SK-N-SH (cell line): Measurements from ENCODE around the gene IL31RA. TPM values are rescaled to one million over a fixed set of nuclear protein-coding genes. Genes with fewer than 3 reads are reported as not detected.

Experiments
- CTCF ChIA-PET: fragments of 300-600, 350-600 bp; formaldehyde crosslinking; extraction: SDS; loops from one replicate; lab custom pipeline; 2021; lab: Yijun Ruan, JAX
- POLR2A ChIA-PET: fragments of 350-600 bp; sonication (Branson Sonifier 250); formaldehyde crosslinking; extraction: SDS; loops from one replicate; lab custom pipeline; 2020; ENCODE audit warnings: antibody characterized with exemption, inconsistent platforms; lab: Yijun Ruan, JAX
- DNase-seq: peaks from one replicate; pipeline ENCODE4 v3.0.0; 2012
- H2AFZ ChIP-seq: fragments of 200-600 bp; sonication (generic); 2 replicates; pipeline ENCODE4 v1.8.1; 2016; ENCODE audit warnings: antibody characterized with exemption, mild to moderate bottlenecking, low read depth
- H3F3A ChIP-seq: fragments of 200-600 bp; sonication (generic); replicated peaks from 2 replicates; pipeline ENCODE3; 2016; ENCODE audit warnings: antibody characterized with exemption, mild to moderate bottlenecking; ENCODE audit not compliant: insufficient read depth
- H3K27ac ChIP-seq, 2 experiments: fragments of 200-500 bp in 1 of 2; fragments of 200-600 bp in 1 of 2; sonication (Bioruptor generic) in 1 of 2; sonication (generic), shearing (Covaris generic) in 1 of 2; 2 replicates each; pipeline versions ENCODE4 v1.5.1 to v1.6.1; 2014 to 2016; ENCODE audit warnings: low read depth in 2 of 2, inconsistent platforms in 1 of 2, low read length in 1 of 2, mild to moderate bottlenecking in 1 of 2, mixed read lengths in 1 of 2
- H3K27me3 ChIP-seq: fragments of 200-600 bp; sonication (generic), shearing (Covaris generic); 2 replicates; pipeline ENCODE4 v1.6.1; 2016; ENCODE audit warnings: mixed run types; ENCODE audit not compliant: insufficient read depth
- H3K36me3 ChIP-seq, 2 experiments: fragments of 200-500 bp in 1 of 2; fragments of 200-600 bp in 1 of 2; sonication (Bioruptor generic) in 1 of 2; sonication (generic) in 1 of 2; replicated peaks in 1 of 2; 2 replicates each; pipeline versions ENCODE3 to v1.5.1; 2014 to 2016; ENCODE audit warnings: low read length in 1 of 2, mild to moderate bottlenecking in 1 of 2; ENCODE audit not compliant: insufficient read depth in 2 of 2, control insufficient read depth in 1 of 2
- H3K4me1 ChIP-seq, 2 experiments: fragments of 200-500 bp in 1 of 2; fragments of 200-600 bp in 1 of 2; sonication (Bioruptor generic) in 1 of 2; sonication (generic), shearing (Covaris generic) in 1 of 2; 2 replicates each; pipeline versions ENCODE4 v1.5.1 to v1.6.1; 2014 to 2016; ENCODE audit warnings: low read depth in 1 of 2, low read length in 1 of 2, mixed run types in 1 of 2; ENCODE audit not compliant: insufficient read depth in 2 of 2, control insufficient read depth in 1 of 2
- H3K4me2 ChIP-seq: fragments of 200-600 bp; sonication (generic), shearing (Covaris generic); 2 replicates; pipeline ENCODE4 v1.6.1; 2017; ENCODE audit warnings: mixed run types
- H3K4me3 ChIP-seq, 2 experiments: fragments of 200-500 bp in 1 of 2; fragments of 200-600 bp in 1 of 2; sonication (Bioruptor generic) in 1 of 2; sonication (generic), shearing (Covaris generic) in 1 of 2; 2 replicates each; pipeline versions ENCODE4 v1.5.1 to v1.8.1; 2014 to 2016; ENCODE audit warnings: low read depth in 2 of 2, inconsistent platforms in 1 of 2, low read length in 1 of 2, mild to moderate bottlenecking in 1 of 2, mixed read lengths in 1 of 2, moderate library complexity in 1 of 2
- H3K79me2 ChIP-seq: fragments of 200-600 bp; sonication (generic); 2 replicates; pipeline ENCODE4 v1.8.1; 2017; ENCODE audit warnings: mild to moderate bottlenecking; ENCODE audit not compliant: insufficient read depth
- H3K9ac ChIP-seq: fragments of 200-600 bp; sonication (generic); 2 replicates; pipeline ENCODE4 v1.6.1; 2017; ENCODE audit warnings: mixed run types
- H3K9me2 ChIP-seq: fragments of 200-600 bp; sonication (generic); 2 replicates; pipeline ENCODE4 v1.6.1; 2017; ENCODE audit warnings: mixed run types
- H3K9me3 ChIP-seq: fragments of 200-600 bp; sonication (generic); 2 replicates; pipeline ENCODE4 v1.6.1; 2017; ENCODE audit warnings: mixed run types, mild to moderate bottlenecking, moderate library complexity
- H4K20me1 ChIP-seq: fragments of 200-600 bp; sonication (generic); 2 replicates; pipeline ENCODE4 v1.6.1; 2017; ENCODE audit warnings: mild to moderate bottlenecking, mixed run types; ENCODE audit not compliant: insufficient read depth
- CTCF ChIP-seq: fragments of 200-600 bp; sonication (generic); IDR thresholded peaks from 2 replicates; pipeline ENCODE4 v1.6.1; 2017; ENCODE audit warnings: antibody characterized with exemption, mild to moderate bottlenecking, moderate library complexity
- IRF3 ChIP-seq: fragments of 150-350 bp; IDR thresholded peaks from 2 replicates; pipeline ENCODE4 v1.6.1; 2016; ENCODE audit warnings: mild to moderate bottlenecking, low read depth, low read length
- JUND ChIP-seq: IDR thresholded peaks from 2 replicates; pipeline ENCODE4 v1.4.0; 2012
- MAX ChIP-seq: IDR thresholded peaks from 2 replicates; pipeline ENCODE4 v1.4.0; 2012; ENCODE audit warnings: low read depth
- MEF2A ChIP-seq: IDR thresholded peaks from 2 replicates; pipeline ENCODE4 v1.4.0; 2012; ENCODE audit warnings: low read depth, borderline replicate concordance
- NRF1 ChIP-seq: IDR thresholded peaks from 2 replicates; pipeline ENCODE4 v1.6.1; 2012; ENCODE audit warnings: low read depth, mild to moderate bottlenecking, low read length
- POLR2AphosphoS5 ChIP-seq: IDR thresholded peaks from 2 replicates; pipeline ENCODE4 v1.6.1; 2012; ENCODE audit warnings: low read depth, low read length
- RCOR1 ChIP-seq: fragments of 150-350 bp; IDR thresholded peaks from 2 replicates; pipeline ENCODE4 v1.6.1; 2017; ENCODE audit warnings: antibody characterized with exemption, low read length
- REST ChIP-seq: IDR thresholded peaks from 2 replicates; pipeline ENCODE4 v1.6.1; 2012; ENCODE audit warnings: mild to moderate bottlenecking, low read depth, low read length, moderate library complexity
- SMC3 ChIP-seq: IDR thresholded peaks from 2 replicates; pipeline ENCODE4 v1.6.1; 2012; ENCODE audit warnings: low read depth, low read length, improper control_type of control experiment
- TAF1 ChIP-seq: IDR thresholded peaks from 2 replicates; pipeline ENCODE4 v1.6.1; 2012; ENCODE audit warnings: low read depth, mild to moderate bottlenecking, low read length, moderate library complexity, borderline replicate concordance
- TEAD4 ChIP-seq: IDR thresholded peaks from 2 replicates; pipeline ENCODE4 v1.4.0; 2012; ENCODE audit warnings: mild to moderate bottlenecking, borderline replicate concordance; ENCODE audit not compliant: insufficient read depth
- USF1 ChIP-seq: IDR thresholded peaks from 2 replicates; pipeline ENCODE4 v1.4.0; 2012; ENCODE audit warnings: low read depth, borderline replicate concordance
- ZBTB33 ChIP-seq: IDR thresholded peaks from 2 replicates; pipeline ENCODE4 v1.4.0; 2012; ENCODE audit warnings: low read depth, borderline replicate concordance
- polyA plus RNA-seq, 3 experiments: library from polyadenylated mRNA; depleted of rRNA; stranded (reverse); fragments of >200 nt; gene quantifications; 2 replicates each; pipeline ENCODE4 v1.2.3, GENCODE V29; 2012

Gene IL31RA
- polyA plus RNA-seq, 1 of the 3 experiments (the other 2 are of a cell fraction) = 0.20 TPM

- Histone ChIP-seq H3K36me3 (no peaks in the 10 kb centered on the region), H2AFZ (no peak overlapping the region), H3K4me1 (no peaks in the 10 kb centered on the region), H3K9me3 (no peaks in the 10 kb centered on the region; the same call in 1 of the 2 replicates), H3K9me2 (no peaks in the 10 kb centered on the region), H3K27ac (no peak overlapping the region), H3F3A (no peaks in the 10 kb centered on the region), H3K79me2 (no peaks in the 10 kb centered on the region), H3K4me2 (no peak overlapping the region), H3K9ac (no peak overlapping the region), H3K27me3 (no peaks in the 10 kb centered on the region), H4K20me1 (no peaks in the 10 kb centered on the region), H3K4me3 (no peak overlapping the region)
- POLR2A ChIA-PET = no interaction called here
- CTCF ChIA-PET = no interaction called here
- DNase-seq = no peak
- no peak for TF ChIP-seq JUND
- no peak for TF ChIP-seq MAX
- no peak for TF ChIP-seq RCOR1
- no peak for TF ChIP-seq NRF1
- no peak for TF ChIP-seq MEF2A
- TF ChIP-seq ZBTB33 = no peak
- TF ChIP-seq CTCF = no peak
- TF ChIP-seq USF1 = no peak
- no peak for TF ChIP-seq SMC3
- no peak for TF ChIP-seq TAF1
- TF ChIP-seq REST = no peak
- no peak for TF ChIP-seq IRF3
- no peak for TF ChIP-seq TEAD4
- no peak for TF ChIP-seq POLR2AphosphoS5
- TF ChIP-seq, all 33 proteins: peak for 0
These were observed 26.5 kb downstream of the IL31RA start for GRCh38 chr5:55877655-55878054.
